ENCODE measurements around the gene CADPS2. TPM values are rescaled to one million over a fixed set of nuclear protein-coding genes. Genes with fewer than 3 reads are reported as not detected.

The CADPS2 gene
- total RNA-seq, 1 experiment from 2014 or later = 7.4 TPM

DNA sequence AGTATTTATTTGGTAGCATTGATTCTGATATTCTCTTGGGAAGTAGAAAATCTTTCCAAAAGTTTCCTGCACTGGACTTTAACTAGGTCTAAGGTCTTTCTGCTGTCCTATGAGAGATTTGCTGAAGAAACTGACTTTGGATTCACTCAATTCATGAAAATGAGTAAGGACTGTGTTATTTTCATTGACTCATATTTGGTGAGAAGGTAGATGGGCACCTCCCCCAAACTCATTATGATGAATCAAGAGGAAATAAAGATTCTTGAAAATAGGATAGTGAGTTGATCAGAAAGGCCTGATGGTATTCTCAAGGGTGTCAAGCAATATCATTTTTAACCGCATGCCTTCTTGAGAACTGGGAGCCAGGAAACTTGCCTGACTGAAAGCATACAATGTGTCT, 297.6 kb downstream of the CADPS2 start:
- no peak overlapping the region for H3K4me3 Mint-ChIP-seq (ENCODE audit: unreplicated experiment)
- H3K27ac Mint-ChIP-seq (ENCODE audit: low read depth, unreplicated experiment) = no peak overlapping the region
- no peaks in the 10 kb centered on the region for H3K9me3 Mint-ChIP-seq (ENCODE audit: unreplicated experiment)
- DNase-seq (ENCODE audit: unreplicated experiment) = peak; percentile 19
- no TSS peak for BruUV-seq (replicated peaks)
- H3K36me3 Mint-ChIP-seq (ENCODE audit: insufficient read depth, unreplicated experiment) = no peaks in the 10 kb centered on the region
- ChIA-PET POLR2A (no interaction called here), CTCF (no interaction called here)
- no peaks in the 10 kb centered on the region for H3K4me1 Mint-ChIP-seq (ENCODE audit: insufficient read depth, unreplicated experiment)
- intact Hi-C loops (cut with micrococcal nuclease) = no loop called here
- no peaks in the 10 kb centered on the region for H3K27me3 Mint-ChIP-seq (ENCODE audit: insufficient read depth, unreplicated experiment)
- TF ChIP-seq, protein P1, sequence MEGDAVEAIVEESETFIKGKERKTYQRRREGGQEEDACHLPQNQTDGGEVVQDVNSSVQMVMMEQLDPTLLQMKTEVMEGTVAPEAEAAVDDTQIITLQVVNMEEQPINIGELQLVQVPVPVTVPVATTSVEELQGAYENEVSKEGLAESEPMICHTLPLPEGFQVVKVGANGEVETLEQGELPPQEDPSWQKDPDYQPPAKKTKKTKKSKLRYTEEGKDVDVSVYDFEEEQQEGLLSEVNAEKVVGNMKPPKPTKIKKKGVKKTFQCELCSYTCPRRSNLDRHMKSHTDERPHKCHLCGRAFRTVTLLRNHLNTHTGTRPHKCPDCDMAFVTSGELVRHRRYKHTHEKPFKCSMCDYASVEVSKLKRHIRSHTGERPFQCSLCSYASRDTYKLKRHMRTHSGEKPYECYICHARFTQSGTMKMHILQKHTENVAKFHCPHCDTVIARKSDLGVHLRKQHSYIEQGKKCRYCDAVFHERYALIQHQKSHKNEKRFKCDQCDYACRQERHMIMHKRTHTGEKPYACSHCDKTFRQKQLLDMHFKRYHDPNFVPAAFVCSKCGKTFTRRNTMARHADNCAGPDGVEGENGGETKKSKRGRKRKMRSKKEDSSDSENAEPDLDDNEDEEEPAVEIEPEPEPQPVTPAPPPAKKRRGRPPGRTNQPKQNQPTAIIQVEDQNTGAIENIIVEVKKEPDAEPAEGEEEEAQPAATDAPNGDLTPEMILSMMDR (IDR thresholded peaks at IDR 0.05; ENCODE audit: unreplicated experiment) = no peak

DNA sequence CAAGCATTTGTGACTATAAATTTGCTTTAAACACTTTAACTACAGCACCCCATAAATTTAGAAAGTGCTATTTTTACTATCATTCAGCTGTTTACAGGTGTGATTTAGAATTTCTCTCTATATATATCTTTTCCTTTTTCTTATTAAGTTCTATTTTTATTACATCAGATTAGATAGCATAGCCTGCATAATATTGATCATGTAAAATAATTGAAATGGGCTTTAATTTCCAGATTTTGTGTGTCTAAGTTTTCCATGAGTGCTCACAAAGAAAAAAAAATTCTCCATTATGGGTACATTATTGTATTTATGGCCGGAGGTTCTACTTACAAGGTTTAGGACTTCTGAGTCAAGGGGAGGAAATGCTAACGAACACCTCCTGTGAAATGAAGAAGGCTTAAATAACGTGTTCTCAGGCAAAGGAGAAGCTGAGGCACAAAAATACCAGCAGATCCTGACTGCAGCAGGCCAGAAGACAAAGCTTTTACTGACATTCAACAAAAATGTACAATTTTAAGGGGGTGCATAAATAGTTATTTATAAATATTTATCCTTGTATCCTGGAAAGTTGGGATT, 301.5 kb downstream of the CADPS2 start:
- BruUV-seq (replicated peaks) = no TSS peak
- TF ChIP-seq, protein P1 (IDR thresholded peaks at IDR 0.05; ENCODE audit: unreplicated experiment) = no peak
- H3K27me3 Mint-ChIP-seq (ENCODE audit: insufficient read depth, unreplicated experiment) = no peaks in the 10 kb centered on the region
- no peak overlapping the region for H3K27ac Mint-ChIP-seq (ENCODE audit: low read depth, unreplicated experiment)
- POLR2A ChIA-PET = no interaction called here
- H3K4me1 Mint-ChIP-seq (ENCODE audit: insufficient read depth, unreplicated experiment) = no peaks in the 10 kb centered on the region
- CTCF ChIA-PET = no interaction called here
- no peaks in the 10 kb centered on the region for H3K36me3 Mint-ChIP-seq (ENCODE audit: insufficient read depth, unreplicated experiment)
- DNase-seq (ENCODE audit: unreplicated experiment) = no peak
- intact Hi-C loops (cut with micrococcal nuclease) = no loop called here
- no peaks in the 10 kb centered on the region for H3K9me3 Mint-ChIP-seq (ENCODE audit: unreplicated experiment)
- no peak overlapping the region for H3K4me3 Mint-ChIP-seq (ENCODE audit: unreplicated experiment)

DNA sequence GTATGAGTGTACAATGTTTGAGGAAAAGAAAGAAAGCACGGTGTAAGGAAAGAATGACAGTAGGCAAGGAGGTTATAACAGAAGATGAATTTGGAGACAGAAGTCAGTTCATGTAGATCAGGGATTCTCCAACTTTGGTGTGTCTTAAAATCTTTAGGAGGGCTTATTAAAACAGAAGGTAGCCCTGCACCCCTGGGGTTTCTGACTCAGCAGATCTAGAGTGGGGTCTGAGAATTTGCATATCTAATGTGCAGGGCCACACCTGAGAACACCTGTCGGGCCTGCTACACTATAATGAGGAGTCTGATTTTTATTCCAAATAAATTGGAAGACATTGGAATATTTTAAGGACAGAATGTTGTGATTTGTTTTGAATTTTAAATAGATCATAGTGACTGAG, 307.9 kb downstream of the CADPS2 start:
- no TSS peak for BruUV-seq (replicated peaks)
- Mint-ChIP-seq H3K27me3 (ENCODE audit: insufficient read depth, unreplicated experiment) (no peaks in the 10 kb centered on the region), H3K27ac (ENCODE audit: low read depth, unreplicated experiment) (no peak overlapping the region), H3K4me3 (ENCODE audit: unreplicated experiment) (no peak overlapping the region), H3K4me1 (ENCODE audit: insufficient read depth, unreplicated experiment) (no peaks in the 10 kb centered on the region), H3K9me3 (ENCODE audit: unreplicated experiment) (no peaks in the 10 kb centered on the region), H3K36me3 (ENCODE audit: insufficient read depth, unreplicated experiment) (peaks cover 7% of the 10 kb centered on the region)
- DNase-seq (ENCODE audit: unreplicated experiment) = no peak
- ChIA-PET CTCF (interaction anchor here (0.7 to 0.8 kb wide), 2 partner anchors 12 to 412 kb away, joined by 3 read pairs; no protein-coding TSS in a partner anchor), POLR2A (no interaction called here)
- intact Hi-C loops (cut with micrococcal nuclease) = no loop called here
- TF ChIP-seq, protein P1 (IDR thresholded peaks at IDR 0.05; ENCODE audit: unreplicated experiment) = no peak

DNA sequence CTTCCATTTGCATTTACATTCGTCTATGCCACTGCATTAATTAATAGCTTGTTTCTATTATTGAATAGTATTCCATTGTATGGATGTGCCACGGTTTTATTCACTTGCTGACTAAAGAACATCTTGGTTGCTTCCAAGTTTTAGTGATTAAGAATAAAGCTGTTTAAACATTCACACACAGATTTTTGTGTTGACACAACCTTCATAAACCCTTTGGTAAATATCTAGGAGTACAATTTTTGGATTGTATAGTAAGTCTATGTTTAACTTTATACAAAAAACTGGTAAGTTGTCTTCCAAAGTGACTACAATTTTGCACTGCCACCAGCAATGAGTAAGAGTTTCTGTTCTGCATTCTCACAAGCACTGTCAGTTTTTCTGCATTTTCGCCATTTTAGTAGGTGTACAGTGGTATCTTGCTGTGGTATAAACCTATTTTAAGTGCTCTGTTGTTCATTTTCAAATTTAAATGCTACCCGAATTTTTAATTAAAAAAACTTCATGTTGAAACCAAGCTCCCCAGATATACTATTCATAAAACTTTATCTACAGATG, 308.7 kb downstream of the CADPS2 start:
- POLR2A ChIA-PET = no interaction called here

More for the DNA sequence above, 308.7 kb downstream of the CADPS2 start:
- Mint-ChIP-seq H3K4me3 (ENCODE audit: unreplicated experiment) (no peak overlapping the region), H3K27ac (ENCODE audit: low read depth, unreplicated experiment) (no peak overlapping the region), H3K9me3 (ENCODE audit: unreplicated experiment) (no peaks in the 10 kb centered on the region), H3K36me3 (ENCODE audit: insufficient read depth, unreplicated experiment) (peaks cover 7% of the 10 kb centered on the region), H3K4me1 (ENCODE audit: insufficient read depth, unreplicated experiment) (no peaks in the 10 kb centered on the region), H3K27me3 (ENCODE audit: insufficient read depth, unreplicated experiment) (no peaks in the 10 kb centered on the region)
- TF ChIP-seq, protein P1 (IDR thresholded peaks at IDR 0.05; ENCODE audit: unreplicated experiment) = no peak
- intact Hi-C loops (cut with micrococcal nuclease) = no loop called here
- BruUV-seq (replicated peaks) = no TSS peak
- DNase-seq (ENCODE audit: unreplicated experiment) = no peak
- CTCF ChIA-PET = interaction anchor here (0.7 kb wide), 1 partner anchor 411 kb away, joined by 3 read pairs; no protein-coding TSS in a partner anchor

Data from MCF 10A (cell line).